ENCODE measurements around the gene TNFRSF11A. TPM values are rescaled to one million over a fixed set of nuclear protein-coding genes. Genes with fewer than 3 reads are reported as not detected.

The TNFRSF11A gene
- polyA plus RNA-seq, 6 donors from 2014 or later, result not detected

- H3K36me3 Mint-ChIP-seq, result no peaks in the 10 kb centered on the region
- DNase-seq (no peak), ATAC-seq (ENCODE audit: low read depth in 2 of 2) (no peak)
- H3K4me1 Mint-ChIP-seq, result no peaks in the 10 kb centered on the region
- no peaks in the 10 kb centered on the region for H3K9me3 Mint-ChIP-seq
- H3K27ac Mint-ChIP-seq, result no peak overlapping the region
- H3K27me3 Mint-ChIP-seq, result peaks cover 11 to 23% (median 18%) of the 10 kb centered on the region in 3 donors
- H3K4me3 Mint-ChIP-seq, result no peak overlapping the region
These were observed 16.4 kb downstream of the TNFRSF11A start for GRCh38 chr18:62341473-62341872.

- no peaks in the 10 kb centered on the region for H3K4me1 Mint-ChIP-seq
- peaks cover 8 to 15% (median 12%) of the 10 kb centered on the region in 3 donors for H3K27me3 Mint-ChIP-seq
- no peaks in the 10 kb centered on the region for H3K36me3 Mint-ChIP-seq
- no peak for ATAC-seq (ENCODE audit: low read depth in 2 of 2)
- no peak overlapping the region for H3K4me3 Mint-ChIP-seq
- H3K9me3 Mint-ChIP-seq, result no peaks in the 10 kb centered on the region
- DNase-seq, result no peak
- no peak overlapping the region for H3K27ac Mint-ChIP-seq
These were observed 17.8 kb downstream of the TNFRSF11A start for GRCh38 chr18:62342884-62343283.

- Mint-ChIP-seq H3K4me3 (no peak overlapping the region), H3K36me3 (no peaks in the 10 kb centered on the region), H3K27ac (no peak overlapping the region), H3K27me3 (peaks cover 7 to 12% (median 11%) of the 10 kb centered on the region in 3 donors), H3K4me1 (no peaks in the 10 kb centered on the region), H3K9me3 (no peaks in the 10 kb centered on the region)
- DNase-seq (no peak), ATAC-seq (ENCODE audit: low read depth in 2 of 2) (no peak)
These were observed 18.2 kb downstream of the TNFRSF11A start for GRCh38 chr18:62343316-62343715.

- H3K4me3 Mint-ChIP-seq, result no peak overlapping the region
- peaks cover 0 to 2% (median 0%) of the 10 kb centered on the region in 7 donors for H3K9me3 Mint-ChIP-seq
- no peaks in the 10 kb centered on the region for H3K4me1 Mint-ChIP-seq
- DNase-seq, result no peak
- no peak overlapping the region for H3K27ac Mint-ChIP-seq
- no peaks in the 10 kb centered on the region for H3K27me3 Mint-ChIP-seq
- no peak for ATAC-seq (ENCODE audit: low read depth in 2 of 2)
- no peaks in the 10 kb centered on the region for H3K36me3 Mint-ChIP-seq
These were observed 20.8 kb downstream of the TNFRSF11A start for GRCh38 chr18:62345909-62346308.

GRCh38 chr18:62346333-62347088 lies 21.4 kb downstream of the TNFRSF11A start:
- H3K9me3 Mint-ChIP-seq, result peaks cover 0 to 2% (median 0%) of the 10 kb centered on the region in 7 donors
- no peak overlapping the region for H3K27ac Mint-ChIP-seq

GRCh38 chr18:62347089-62347506 lies 22.0 kb downstream of the TNFRSF11A start:
- Mint-ChIP-seq H3K27me3 (no peaks in the 10 kb centered on the region), H3K27ac (no peak overlapping the region), H3K9me3 (peaks cover 0 to 2% (median 0%) of the 10 kb centered on the region in 7 donors), H3K4me1 (no peaks in the 10 kb centered on the region), H3K4me3 (no peak overlapping the region), H3K36me3 (no peaks in the 10 kb centered on the region)
- no peak for DNase-seq
- no peak for ATAC-seq (ENCODE audit: low read depth in 2 of 2)

More at GRCh38 chr18:62346333-62347088, 21.4 kb downstream of the TNFRSF11A start:
- DNase-seq (no peak), ATAC-seq (ENCODE audit: low read depth in 2 of 2) (no peak)
- no peaks in the 10 kb centered on the region for H3K36me3 Mint-ChIP-seq
- H3K4me3 Mint-ChIP-seq, result no peak overlapping the region
- no peaks in the 10 kb centered on the region for H3K27me3 Mint-ChIP-seq
- H3K4me1 Mint-ChIP-seq, result no peaks in the 10 kb centered on the region

GRCh38 chr18:62348474-62348873 lies 23.4 kb downstream of the TNFRSF11A start:
- DNase-seq, result no peak
- ATAC-seq (ENCODE audit: low read depth in 2 of 2), result no peak
- Mint-ChIP-seq H3K4me3 (no peak overlapping the region), H3K27ac (no peak overlapping the region), H3K4me1 (no peaks in the 10 kb centered on the region), H3K27me3 (no peaks in the 10 kb centered on the region), H3K9me3 (peaks cover 0 to 2% (median 0%) of the 10 kb centered on the region in 7 donors), H3K36me3 (no peaks in the 10 kb centered on the region)

- Mint-ChIP-seq H3K4me1 (no peaks in the 10 kb centered on the region), H3K9me3 (peaks cover 0 to 2% (median 0%) of the 10 kb centered on the region in 7 donors), H3K4me3 (no peak overlapping the region), H3K36me3 (no peaks in the 10 kb centered on the region), H3K27ac (peak overlapping the region in 1 of 6 donors; percentile 66), H3K27me3 (no peaks in the 10 kb centered on the region)
- ATAC-seq (ENCODE audit: low read depth in 2 of 2) (no peak), DNase-seq (no peak)
These were observed 28.1 kb downstream of the TNFRSF11A start for GRCh38 chr18:62353170-62353569.

GRCh38 chr18:62354151-62354550 lies 29.0 kb downstream of the TNFRSF11A start:
- ATAC-seq (ENCODE audit: low read depth in 2 of 2) (no peak), DNase-seq (no peak)
- Mint-ChIP-seq H3K9me3 (no peaks in the 10 kb centered on the region), H3K27ac (no peak overlapping the region), H3K27me3 (no peaks in the 10 kb centered on the region), H3K4me3 (no peak overlapping the region), H3K4me1 (no peaks in the 10 kb centered on the region), H3K36me3 (no peaks in the 10 kb centered on the region)

GRCh38 chr18:62357079-62357719 lies 32.1 kb downstream of the TNFRSF11A start:
- DNase-seq, result no peak
- no peaks in the 10 kb centered on the region for H3K4me1 Mint-ChIP-seq
- ATAC-seq (ENCODE audit: low read depth in 2 of 2), result no peak
- H3K36me3 Mint-ChIP-seq, result no peaks in the 10 kb centered on the region
- H3K27ac Mint-ChIP-seq, result no peak overlapping the region
- no peak overlapping the region for H3K4me3 Mint-ChIP-seq
- H3K9me3 Mint-ChIP-seq, result no peaks in the 10 kb centered on the region
- H3K27me3 Mint-ChIP-seq, result no peaks in the 10 kb centered on the region

GRCh38 chr18:62360805-62361204 lies 35.7 kb downstream of the TNFRSF11A start:
- Mint-ChIP-seq H3K4me3 (no peak overlapping the region), H3K36me3 (no peaks in the 10 kb centered on the region), H3K27me3 (no peaks in the 10 kb centered on the region), H3K4me1 (no peaks in the 10 kb centered on the region), H3K27ac (no peak overlapping the region), H3K9me3 (no peaks in the 10 kb centered on the region)
- DNase-seq (no peak), ATAC-seq (ENCODE audit: low read depth in 2 of 2) (no peak)

- ATAC-seq (ENCODE audit: low read depth in 2 of 2) (no peak), DNase-seq (no peak)
- Mint-ChIP-seq H3K27ac (no peak overlapping the region), H3K4me3 (no peak overlapping the region), H3K9me3 (no peaks in the 10 kb centered on the region), H3K27me3 (no peaks in the 10 kb centered on the region), H3K4me1 (no peaks in the 10 kb centered on the region), H3K36me3 (no peaks in the 10 kb centered on the region)
These were observed 36.2 kb downstream of the TNFRSF11A start for GRCh38 chr18:62361288-62361687.

- DNase-seq (no peak), ATAC-seq (ENCODE audit: low read depth in 2 of 2) (no peak)
- no peak overlapping the region for H3K4me3 Mint-ChIP-seq
- H3K4me1 Mint-ChIP-seq, result no peaks in the 10 kb centered on the region
- H3K36me3 Mint-ChIP-seq, result no peaks in the 10 kb centered on the region
- no peaks in the 10 kb centered on the region for H3K9me3 Mint-ChIP-seq
- H3K27ac Mint-ChIP-seq, result no peak overlapping the region
- H3K27me3 Mint-ChIP-seq, result no peaks in the 10 kb centered on the region
These were observed 39.4 kb downstream of the TNFRSF11A start for GRCh38 chr18:62364558-62364957.

GRCh38 chr18:62365420-62365819 lies 40.3 kb downstream of the TNFRSF11A start:
- Mint-ChIP-seq H3K4me1 (no peaks in the 10 kb centered on the region), H3K9me3 (no peaks in the 10 kb centered on the region), H3K27me3 (no peaks in the 10 kb centered on the region), H3K4me3 (no peak overlapping the region), H3K36me3 (no peaks in the 10 kb centered on the region), H3K27ac (no peak overlapping the region)
- no peak for ATAC-seq (ENCODE audit: low read depth in 2 of 2)
- no peak for DNase-seq

All from naive B cell (primary cell).